CD4-positive, alpha-beta T cell treated with Interleukin-10 for 1 hour (primary cell): ENCODE results near the gene PSMD14.

Experiments
- DNase-seq: peaks from one replicate; pipeline ENCODE4 v3.0.0-alpha.2; 2020

PSMD14 gene

DNA sequence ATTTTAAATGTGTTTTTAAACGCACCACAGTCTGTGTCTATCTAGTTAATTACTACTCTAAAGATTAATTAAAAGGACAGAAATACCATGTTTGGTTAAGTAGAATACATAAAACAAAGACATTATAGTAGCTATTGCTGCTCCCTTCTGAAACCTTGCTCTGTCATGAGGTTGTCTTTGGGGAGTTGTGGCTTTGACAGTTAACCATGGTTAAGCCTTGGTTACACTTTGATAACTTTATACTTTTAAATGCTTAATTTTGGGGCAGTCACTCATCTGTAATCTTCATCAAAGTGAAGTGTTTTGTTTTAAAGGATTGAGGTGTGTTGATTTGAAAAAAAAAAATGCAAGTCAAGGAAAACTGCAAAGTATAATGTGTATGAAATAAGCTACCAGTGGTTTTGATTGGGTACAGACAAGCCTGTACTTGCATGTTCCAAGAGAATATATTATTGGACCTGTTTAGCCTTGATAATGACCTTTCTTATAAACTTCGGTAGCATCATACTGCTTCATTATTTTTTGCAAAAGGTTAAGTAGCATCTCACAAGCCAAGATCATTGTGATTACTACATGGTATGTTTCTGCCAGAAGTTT is 78.1 kb downstream of the PSMD14 start:
- no peak for DNase-seq

GRCh38 chr2:161388146-161388779 is 80.0 kb downstream of the PSMD14 start:
- DNase-seq: no peak

DNA sequence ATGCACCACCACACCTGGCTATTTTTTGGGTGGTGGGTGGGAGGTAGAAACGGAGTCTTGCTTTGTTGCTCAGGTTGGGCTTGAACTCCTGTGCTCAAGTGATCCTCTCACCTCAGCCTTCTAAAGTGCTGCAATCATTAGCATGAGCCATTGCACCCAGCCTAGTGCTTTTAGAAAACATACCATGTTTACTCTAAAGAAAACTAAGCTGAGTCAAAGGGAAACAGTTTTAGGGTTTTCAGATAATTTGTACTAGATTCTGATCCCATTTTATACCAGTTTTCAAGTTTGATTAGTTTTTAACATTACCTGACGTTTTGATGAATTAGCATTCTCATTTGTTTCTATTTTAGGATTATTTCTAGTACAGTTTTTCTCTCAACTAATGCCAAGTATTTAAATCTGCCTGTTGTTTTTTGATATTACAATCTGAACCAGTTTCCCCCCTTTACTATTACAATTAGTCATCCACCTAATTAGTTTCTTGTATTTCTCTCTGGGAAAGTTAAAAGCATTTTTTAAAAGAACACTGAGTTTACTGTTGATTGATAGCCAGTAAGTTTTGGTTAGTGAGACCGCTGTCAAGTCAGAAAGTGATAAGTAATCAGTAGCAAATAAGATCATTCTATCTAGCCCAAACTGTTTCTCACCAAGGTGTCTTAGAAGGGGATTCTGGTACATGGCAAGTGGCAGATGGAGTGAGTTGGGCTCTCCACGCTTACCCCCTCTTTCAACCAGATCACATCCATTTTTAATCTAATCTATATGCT is 83.7 kb downstream of the PSMD14 start:
- no peak for DNase-seq

DNA sequence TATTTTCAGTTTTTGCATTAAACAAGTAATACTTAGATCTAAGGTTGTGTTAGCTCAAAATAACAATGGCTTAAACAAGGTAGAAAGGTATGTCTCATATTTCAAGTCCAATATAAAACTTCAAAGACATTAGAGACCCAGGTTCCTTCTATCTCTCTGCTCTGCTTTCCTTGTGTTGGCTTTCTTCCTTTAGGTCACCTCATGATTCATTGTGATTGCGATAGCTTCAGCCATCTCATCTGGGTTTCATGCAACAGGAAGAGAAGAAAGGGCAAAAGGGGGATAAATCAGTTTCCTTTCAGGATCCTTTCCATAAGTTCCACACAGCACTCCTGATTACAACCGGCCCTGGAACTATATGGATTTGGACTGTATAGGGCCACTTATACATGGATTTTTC is 91.9 kb downstream of the PSMD14 start:
- DNase-seq: no peak

- no peak for DNase-seq
Observed at GRCh38 chr2:161402297-161402696, 94.1 kb downstream of the PSMD14 start.

GRCh38 chr2:161406316-161406715 is 98.1 kb downstream of the PSMD14 start:
- no peak for DNase-seq

DNA sequence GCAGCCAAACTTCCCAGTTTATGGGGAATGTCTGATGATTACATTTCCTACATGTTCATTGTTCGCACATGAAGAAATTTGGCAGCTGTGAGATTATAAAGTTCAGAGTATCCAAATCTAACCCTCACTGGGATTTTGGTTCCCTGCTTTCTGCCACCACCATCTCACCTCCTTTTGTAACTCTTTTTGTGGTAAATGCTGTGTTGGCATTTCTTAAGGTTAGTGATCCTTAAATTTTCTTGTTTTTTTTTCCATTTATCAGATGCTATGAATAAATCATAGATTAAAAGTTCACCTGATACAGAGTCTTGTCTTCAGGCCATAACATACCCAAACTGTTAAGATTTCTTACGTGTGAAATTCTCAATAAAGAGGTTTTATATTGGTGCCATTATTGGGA is 99.4 kb downstream of the PSMD14 start:
- DNase-seq: no peak

GRCh38 chr2:161409308-161409907 is 101.2 kb downstream of the PSMD14 start:
- no peak for DNase-seq

DNA sequence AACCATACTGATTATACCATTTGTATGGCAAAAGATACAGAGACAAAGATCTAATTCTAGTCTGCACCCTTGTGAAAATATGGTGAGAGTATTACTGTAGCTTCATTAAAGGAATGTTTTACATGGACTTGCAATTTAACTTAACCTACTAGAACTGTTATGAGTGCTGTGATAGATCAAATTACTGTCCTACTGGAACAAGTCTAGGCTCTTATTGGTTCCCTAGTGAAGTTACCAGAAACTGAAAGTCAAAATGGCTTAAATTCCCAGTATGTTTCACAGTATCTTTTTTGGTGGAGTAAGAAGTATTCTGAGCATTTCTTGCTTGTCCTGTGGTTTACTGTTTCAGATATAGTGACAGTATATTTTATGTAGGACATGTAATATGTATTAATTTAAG is 104.1 kb downstream of the PSMD14 start:
- no peak for DNase-seq

GRCh38 chr2:161414042-161415033 is 106.1 kb downstream of the PSMD14 start:
- no peak for DNase-seq

DNA sequence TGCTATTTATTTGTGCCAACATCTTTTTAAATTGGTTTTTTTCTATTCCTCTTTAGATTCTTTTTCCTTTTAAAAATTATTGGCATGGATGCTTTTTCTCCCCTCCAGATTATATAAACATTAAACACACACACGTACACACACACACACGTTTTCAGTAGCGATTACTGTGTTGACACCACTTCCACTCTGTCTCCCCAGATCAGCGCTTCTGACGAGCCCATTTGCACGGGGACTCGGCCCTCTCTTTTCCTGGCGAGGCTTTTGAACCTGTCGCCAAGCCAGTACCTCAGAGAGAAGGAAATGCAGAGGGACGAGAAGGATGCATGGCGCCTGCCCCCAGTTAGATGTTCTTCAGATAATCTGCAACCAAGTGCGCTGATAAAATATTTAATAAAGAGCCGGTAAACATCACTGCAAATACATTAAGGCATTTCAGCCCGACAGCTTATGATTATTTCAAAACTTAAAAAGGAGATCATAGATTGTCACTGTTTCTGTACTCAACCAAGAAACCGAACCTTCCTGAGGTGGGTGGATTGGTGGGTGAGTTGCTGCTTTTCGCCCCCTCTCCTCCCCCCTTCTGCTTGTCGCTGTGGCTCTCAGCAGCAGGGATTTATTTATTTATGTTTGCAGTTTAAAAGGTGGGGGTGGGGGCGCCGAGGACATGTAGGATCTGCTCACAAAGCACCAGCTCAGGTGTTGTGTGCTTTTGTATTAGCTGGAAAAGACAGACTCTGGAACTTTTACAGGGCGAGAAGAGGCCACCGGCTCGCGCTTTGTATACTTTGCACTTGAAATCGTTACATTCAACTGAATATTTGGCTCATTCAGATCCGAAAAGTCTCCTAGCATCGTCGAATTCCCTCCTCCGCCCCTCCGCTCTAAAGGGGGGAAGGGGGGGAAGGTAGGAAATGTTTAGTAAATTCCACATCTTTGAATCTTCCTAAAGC is 107.1 kb downstream of the PSMD14 start:
- no peak for DNase-seq

DNA sequence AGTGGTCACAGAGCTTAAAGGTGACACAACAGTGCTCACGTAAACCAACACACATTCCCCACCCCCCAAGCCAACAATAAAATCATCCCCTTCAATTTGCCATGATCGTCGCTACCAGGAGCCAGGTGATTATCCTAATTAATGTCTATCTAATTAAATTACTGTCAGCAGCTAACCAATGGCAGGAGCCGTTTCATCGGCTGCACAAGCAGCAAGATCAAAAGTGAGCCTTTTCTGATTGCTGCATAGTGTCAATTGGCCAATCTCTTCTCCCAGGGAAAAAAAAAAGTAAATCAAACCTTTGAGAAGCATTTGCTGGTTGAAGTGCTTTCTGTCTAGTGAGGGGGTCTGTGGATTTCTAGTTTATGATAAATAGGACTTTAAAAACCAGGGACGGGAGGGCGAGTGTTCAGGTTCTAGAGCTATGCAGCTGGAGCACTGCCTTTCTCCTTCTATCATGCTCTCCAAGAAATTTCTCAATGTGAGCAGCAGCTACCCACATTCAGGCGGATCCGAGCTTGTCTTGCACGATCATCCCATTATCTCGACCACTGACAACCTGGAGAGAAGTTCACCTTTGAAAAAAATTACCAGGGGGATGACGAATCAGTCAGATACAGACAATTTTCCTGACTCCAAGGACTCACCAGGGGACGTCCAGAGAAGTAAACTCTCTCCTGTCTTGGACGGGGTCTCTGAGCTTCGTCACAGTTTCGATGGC is 107.9 kb downstream of the PSMD14 start, which contains the start of gene TBR1:
TSS of gene TBR1 (plus strand) at position 311 of the 721 bp plus-strand sequence. CDS start at position 425, 114 bp downstream.
- DNase-seq: no peak

GRCh38 chr2:161416708-161417437 is 108.6 kb downstream of the PSMD14 start:
- DNase-seq: no peak

GRCh38 chr2:161417438-161418274 is 109.4 kb downstream of the PSMD14 start:
- DNase-seq: no peak

DNA sequence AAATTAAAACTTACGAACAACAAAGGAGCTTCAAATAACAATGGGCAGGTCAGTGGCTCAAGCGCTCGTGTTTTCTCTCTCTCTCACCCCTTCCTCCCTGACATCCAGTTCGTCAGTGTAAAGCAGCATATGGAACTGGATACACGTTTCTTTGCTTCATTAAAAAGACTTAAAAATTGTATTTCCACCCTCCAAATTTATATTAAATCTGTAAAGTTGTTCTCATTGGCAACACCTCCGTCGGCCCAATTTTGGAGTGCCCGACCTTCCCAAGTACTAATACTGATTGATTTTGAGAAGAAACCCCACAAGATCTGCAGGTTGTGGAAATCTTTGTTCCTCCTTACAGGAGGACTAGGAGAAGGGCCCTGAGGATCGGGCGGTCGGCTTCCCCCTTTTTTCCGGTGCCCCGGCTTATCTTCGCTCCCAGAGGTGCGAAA is 110.1 kb downstream of the PSMD14 start:
- DNase-seq: no peak

DNA sequence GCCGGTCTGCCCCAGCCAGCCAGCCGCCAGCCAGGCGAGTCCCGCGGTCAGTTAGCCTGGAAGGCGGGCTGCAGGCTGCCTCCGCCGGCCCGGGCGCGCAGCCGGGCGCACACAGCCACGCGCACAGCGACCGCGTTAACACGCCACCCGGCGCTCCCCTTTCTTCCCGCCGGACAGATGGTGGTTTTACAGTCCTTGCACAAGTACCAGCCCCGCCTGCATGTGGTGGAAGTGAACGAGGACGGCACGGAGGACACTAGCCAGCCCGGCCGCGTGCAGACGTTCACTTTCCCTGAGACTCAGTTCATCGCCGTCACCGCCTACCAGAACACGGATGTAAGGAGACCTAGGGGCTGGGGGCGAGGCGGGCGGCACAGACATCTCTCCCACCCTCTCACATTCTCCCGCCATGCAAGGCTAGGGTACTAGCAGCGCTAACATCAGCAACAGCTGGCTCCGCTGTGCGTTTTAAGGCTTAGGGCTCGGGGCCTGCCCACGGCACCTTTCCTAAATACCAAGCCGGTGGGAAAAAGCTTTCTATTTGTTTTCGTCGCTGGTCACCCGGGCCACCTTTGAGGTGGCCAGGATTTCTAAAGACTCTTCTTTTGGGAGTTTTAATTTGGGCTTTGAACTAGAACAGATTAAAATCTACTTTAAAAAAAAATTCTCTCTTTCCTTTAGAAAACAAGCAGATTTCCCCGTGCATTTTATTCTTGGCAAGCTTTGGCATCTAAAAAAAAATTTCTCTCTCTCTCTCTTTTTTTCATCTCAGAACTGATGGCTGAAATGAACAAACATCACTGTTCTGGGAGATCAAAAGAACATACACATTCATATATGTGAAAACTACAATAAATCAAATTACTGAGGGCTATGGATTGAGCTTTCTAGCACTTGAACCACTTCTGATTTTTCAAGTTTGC is 110.8 kb downstream of the PSMD14 start:
- DNase-seq: no peak

DNA sequence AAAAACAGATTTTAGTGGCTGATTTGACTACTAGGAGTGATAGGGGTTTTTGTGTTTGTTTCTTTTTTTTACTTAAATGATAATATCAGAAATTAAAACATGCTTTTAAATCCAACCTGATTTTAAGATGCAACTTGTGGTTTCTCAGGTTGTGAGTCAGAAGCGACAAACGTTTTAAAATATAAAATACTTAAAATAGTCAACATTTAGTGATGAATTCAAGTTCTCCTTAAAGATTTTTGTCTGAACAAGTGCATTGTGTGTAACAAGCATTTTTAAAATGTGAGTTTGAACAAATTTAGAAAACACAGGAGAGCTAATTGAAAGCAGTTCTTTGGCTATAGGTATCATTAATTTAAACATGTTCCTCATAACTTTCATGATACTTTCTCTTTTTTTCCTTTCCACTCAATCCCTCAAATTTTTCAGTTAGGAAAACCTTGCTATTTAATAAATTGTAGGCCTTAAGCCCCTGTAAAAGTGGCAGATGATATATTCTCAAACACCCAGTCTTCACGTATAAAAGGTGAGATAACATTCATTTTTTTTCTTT is 111.5 kb downstream of the PSMD14 start:
- no peak for DNase-seq
